Retinal pigment epithelial cell (primary cell): ENCODE measurements around the gene SPTBN1.

ENCODE experiments used
- DNase-seq: peaks from one replicate; pipeline ENCODE4 v3.0.0-alpha.2; 2010; ENCODE audit warnings: low read depth
- H3K4me3 ChIP-seq: 2 replicates; pipeline ENCODE4 v1.5.1; 2011; ENCODE audit warnings: mild to moderate bottlenecking, low read length, control low read depth, moderate library complexity
- TF ChIP-seq, protein P1 (sequence below): conservative IDR thresholded peaks from 2 replicates; pipeline ENCODE4 v1.5.1; 2011; ENCODE audit warnings: low read depth, low read length, control low read depth, inconsistent platforms

The SPTBN1 gene

DNA sequence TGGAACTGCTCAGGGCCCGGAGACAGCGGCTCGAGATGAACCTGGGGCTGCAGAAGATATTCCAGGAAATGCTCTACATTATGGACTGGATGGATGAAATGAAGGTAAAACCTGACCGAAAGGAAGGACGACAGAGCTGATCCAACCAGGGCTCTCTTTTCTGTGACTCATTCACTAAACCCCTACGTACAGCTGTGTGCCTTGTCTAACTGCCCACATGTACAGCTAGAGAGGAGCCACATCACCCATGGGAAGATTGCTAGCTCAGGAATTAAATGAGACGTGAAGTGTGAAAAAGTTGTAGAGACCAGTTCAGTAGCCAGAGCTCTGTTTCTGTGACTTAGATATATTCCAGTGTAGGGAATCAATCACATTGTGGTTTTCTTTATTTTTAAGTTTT is 170.0 kb downstream of the SPTBN1 start:
- no peak overlapping the region for H3K4me3 ChIP-seq
- DNase-seq: no peak
- TF ChIP-seq, protein P1, sequence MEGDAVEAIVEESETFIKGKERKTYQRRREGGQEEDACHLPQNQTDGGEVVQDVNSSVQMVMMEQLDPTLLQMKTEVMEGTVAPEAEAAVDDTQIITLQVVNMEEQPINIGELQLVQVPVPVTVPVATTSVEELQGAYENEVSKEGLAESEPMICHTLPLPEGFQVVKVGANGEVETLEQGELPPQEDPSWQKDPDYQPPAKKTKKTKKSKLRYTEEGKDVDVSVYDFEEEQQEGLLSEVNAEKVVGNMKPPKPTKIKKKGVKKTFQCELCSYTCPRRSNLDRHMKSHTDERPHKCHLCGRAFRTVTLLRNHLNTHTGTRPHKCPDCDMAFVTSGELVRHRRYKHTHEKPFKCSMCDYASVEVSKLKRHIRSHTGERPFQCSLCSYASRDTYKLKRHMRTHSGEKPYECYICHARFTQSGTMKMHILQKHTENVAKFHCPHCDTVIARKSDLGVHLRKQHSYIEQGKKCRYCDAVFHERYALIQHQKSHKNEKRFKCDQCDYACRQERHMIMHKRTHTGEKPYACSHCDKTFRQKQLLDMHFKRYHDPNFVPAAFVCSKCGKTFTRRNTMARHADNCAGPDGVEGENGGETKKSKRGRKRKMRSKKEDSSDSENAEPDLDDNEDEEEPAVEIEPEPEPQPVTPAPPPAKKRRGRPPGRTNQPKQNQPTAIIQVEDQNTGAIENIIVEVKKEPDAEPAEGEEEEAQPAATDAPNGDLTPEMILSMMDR: no peak

DNA sequence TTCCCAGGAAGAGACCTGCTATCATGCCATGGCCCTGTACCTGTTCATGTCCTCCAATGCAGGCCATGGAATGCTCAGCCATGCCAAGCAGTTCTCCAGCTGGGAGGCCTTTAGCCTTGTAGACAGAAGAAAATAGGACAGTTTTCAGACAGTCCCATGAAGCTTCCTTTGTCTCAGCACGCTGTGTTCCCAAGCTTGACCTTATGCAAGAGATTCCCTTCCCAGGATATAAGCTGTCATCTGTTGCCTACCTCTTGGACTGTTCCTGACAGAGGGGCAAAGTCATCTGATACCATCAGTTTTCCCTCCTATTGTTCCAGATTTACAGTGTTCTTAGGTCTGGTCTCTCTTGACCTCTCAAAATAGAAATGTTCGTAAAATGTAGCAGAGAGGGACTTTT is 170.8 kb downstream of the SPTBN1 start:
- no peak for DNase-seq
- TF ChIP-seq, protein P1: no peak
- no peak overlapping the region for H3K4me3 ChIP-seq

- no peak overlapping the region for H3K4me3 ChIP-seq
- TF ChIP-seq, protein P1: no peak
- no peak for DNase-seq
Observed at GRCh38 chr2:54627973-54628372, 171.8 kb downstream of the SPTBN1 start.

DNA sequence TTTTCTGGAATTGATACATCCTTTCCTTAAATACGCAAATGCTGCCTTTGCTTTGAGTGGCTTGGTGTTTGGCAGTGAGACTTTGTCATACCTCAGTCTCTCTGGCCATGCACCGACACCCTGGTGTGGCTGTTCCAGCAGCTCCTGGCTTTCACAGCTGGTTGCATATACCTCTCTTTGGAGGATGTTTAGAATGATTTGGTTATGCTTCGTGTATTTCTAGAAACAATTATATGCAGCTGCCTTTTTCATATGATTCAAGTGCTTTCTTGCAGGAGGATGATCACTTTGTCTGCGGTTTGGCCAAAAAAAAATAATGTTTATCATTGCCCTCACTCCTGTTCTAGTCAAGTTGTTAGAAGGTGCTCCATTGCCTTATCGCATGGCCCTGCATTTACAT is 172.3 kb downstream of the SPTBN1 start:
- H3K4me3 ChIP-seq: no peak overlapping the region
- TF ChIP-seq, protein P1: no peak
- no peak for DNase-seq

GRCh38 chr2:54628957-54629356 is 172.8 kb downstream of the SPTBN1 start:
- TF ChIP-seq, protein P1: no peak

GRCh38 chr2:54629390-54629789 is 173.3 kb downstream of the SPTBN1 start:
- no peak overlapping the region for H3K4me3 ChIP-seq
- DNase-seq: no peak
- TF ChIP-seq, protein P1: no peak

More at GRCh38 chr2:54628957-54629356, 172.8 kb downstream of the SPTBN1 start:
- DNase-seq: no peak
- H3K4me3 ChIP-seq: no peak overlapping the region

DNA sequence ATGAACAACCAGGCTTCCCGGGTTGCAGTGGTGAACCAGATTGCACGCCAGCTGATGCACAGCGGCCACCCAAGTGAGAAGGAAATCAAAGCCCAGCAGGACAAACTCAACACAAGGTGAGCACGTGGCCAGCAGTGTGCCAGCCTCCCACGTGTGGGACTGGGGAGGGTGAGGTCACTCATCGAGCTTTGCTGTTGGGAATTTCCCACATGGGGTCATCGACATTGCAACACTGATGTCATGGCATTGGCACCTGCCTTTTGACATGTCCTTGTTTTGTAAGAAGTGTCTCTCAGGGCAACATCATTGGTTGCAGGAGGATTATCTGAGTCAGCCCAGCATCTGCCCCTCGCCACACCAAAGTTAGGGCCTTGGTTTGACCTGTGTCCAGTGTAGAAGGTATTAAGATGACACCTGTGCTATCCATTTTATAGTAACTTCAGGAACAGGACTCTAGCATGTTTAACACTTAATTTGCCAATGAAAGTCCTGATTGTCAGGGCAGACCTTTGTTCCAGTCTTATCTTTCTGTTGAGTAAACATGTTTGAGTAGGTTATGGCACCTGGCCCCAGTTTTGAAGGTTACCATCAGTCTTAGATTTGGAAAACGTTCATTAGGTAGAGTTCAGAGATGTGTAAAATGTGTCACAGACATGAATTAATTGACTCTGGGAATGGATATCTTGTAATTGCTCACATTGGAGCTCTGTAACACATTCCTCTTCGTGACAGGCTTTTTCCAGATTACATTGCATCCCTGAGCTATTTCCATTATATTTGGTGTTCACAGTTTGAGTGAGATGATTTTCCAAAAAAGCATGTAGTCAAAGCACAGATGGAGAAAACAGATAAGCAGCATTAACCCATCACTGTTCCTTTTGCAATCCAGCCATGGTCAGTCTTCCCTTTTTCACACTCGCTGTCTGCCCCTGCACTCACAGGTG is 174.1 kb downstream of the SPTBN1 start:
- no peak for DNase-seq
- TF ChIP-seq, protein P1: no peak
- H3K4me3 ChIP-seq: no peak overlapping the region
